Nephron progenitor cell (in vitro differentiated cells): ENCODE data around the gene TMPRSS11F.
A peak's percentile ranks its signal among the peaks of the same experiment; 100 is the strongest.
"Not testable (repeated sequence)": the region's sequence is repeated elsewhere in the genome, so short reads cannot be mapped to it uniquely, and the experiment has no call there.

ENCODE experiments used
- DNase-seq: peaks from one replicate; pipeline ENCODE4 v3.0.0; 2021
- H3K27ac Mint-ChIP-seq: 2 replicates; pipeline ENCODE4 v1.8.0; 2021; ENCODE audit warnings: mild to moderate bottlenecking, moderate library complexity, mixed read lengths
- H3K27me3 Mint-ChIP-seq: 2 replicates; pipeline ENCODE4 v1.8.0; 2021; ENCODE audit warnings: mild to moderate bottlenecking, low read depth, mixed read lengths; ENCODE audit not compliant: poor library complexity
- H3K36me3 Mint-ChIP-seq: 2 replicates; pipeline ENCODE4 v1.8.0; 2021; ENCODE audit warnings: low read depth, mixed read lengths
- H3K4me1 Mint-ChIP-seq: 2 replicates; pipeline ENCODE4 v1.8.0; 2021; ENCODE audit warnings: mixed read lengths
- H3K4me3 Mint-ChIP-seq: 2 replicates; pipeline ENCODE4 v1.8.0; 2021; ENCODE audit warnings: mild to moderate bottlenecking, moderate library complexity, mixed read lengths
- H3K9me3 Mint-ChIP-seq: 2 replicates; pipeline ENCODE4 v1.8.0; 2021; ENCODE audit warnings: mild to moderate bottlenecking, moderate library complexity, mixed read lengths
- CTCF ChIP-seq: fragments of 200-600 bp; sonication (generic); IDR thresholded peaks from 2 replicates; pipeline ENCODE4 v1.5.0; 2021; ENCODE audit warnings: antibody characterized with exemption

The TMPRSS11F gene

GRCh38 chr4:68129793-68130192, at the start of gene TMPRSS11F:
Gene TMPRSS11F, minus strand, starts transcription at chr4:68129869. Its CDS starts 49 bp downstream, at chr4:68129820.
- Mint-ChIP-seq H3K4me3 (no peak within 1 kb of the TSS), H3K4me1 (no peaks in the 10 kb centered on the region), H3K36me3 (no peaks in the 10 kb centered on the region), H3K27ac (no peak within 1 kb of the TSS), H3K9me3 (no peaks in the 10 kb centered on the region), H3K27me3 (no peaks in the 10 kb centered on the region)
- no peak for TF ChIP-seq CTCF
- DNase-seq: no peak

- no peak for DNase-seq
- H3K36me3 Mint-ChIP-seq: no peaks in the 10 kb centered on the region
- H3K4me3 Mint-ChIP-seq: no peak overlapping the region
- H3K27ac Mint-ChIP-seq: no peak overlapping the region
- no peak for TF ChIP-seq CTCF
- H3K27me3 Mint-ChIP-seq: no peaks in the 10 kb centered on the region
- H3K4me1 Mint-ChIP-seq: peaks cover 10% of the 10 kb centered on the region
- peaks cover 31% of the 10 kb centered on the region for H3K9me3 Mint-ChIP-seq
Measured at GRCh38 chr4:68176904-68177303, 47.2 kb upstream of the TMPRSS11F start.

GRCh38 chr4:68176500-68176899, 46.8 kb upstream of the TMPRSS11F start:
- no peak for DNase-seq
- H3K4me1 Mint-ChIP-seq: peaks cover 10% of the 10 kb centered on the region
- H3K27ac Mint-ChIP-seq: no peak overlapping the region
- no peak for TF ChIP-seq CTCF
- no peaks in the 10 kb centered on the region for H3K36me3 Mint-ChIP-seq
- H3K9me3 Mint-ChIP-seq: peaks cover 35% of the 10 kb centered on the region
- no peaks in the 10 kb centered on the region for H3K27me3 Mint-ChIP-seq
- no peak overlapping the region for H3K4me3 Mint-ChIP-seq

- peak; percentile 57 for DNase-seq
Measured at GRCh38 chr4:68175562-68176155, 46.0 kb upstream of the TMPRSS11F start.

GRCh38 chr4:68174389-68174788, 44.7 kb upstream of the TMPRSS11F start:
- not testable (repeated sequence) for H3K27ac Mint-ChIP-seq, H3K4me3 Mint-ChIP-seq, H3K36me3 Mint-ChIP-seq, DNase-seq, H3K27me3 Mint-ChIP-seq
- peaks cover 10% of the 10 kb centered on the region for H3K4me1 Mint-ChIP-seq
- peaks cover 35% of the 10 kb centered on the region for H3K9me3 Mint-ChIP-seq

More at GRCh38 chr4:68175562-68176155, 46.0 kb upstream of the TMPRSS11F start:
- Mint-ChIP-seq H3K27me3 (no peaks in the 10 kb centered on the region), H3K9me3 (peaks cover 35% of the 10 kb centered on the region), H3K4me3 (no peak overlapping the region), H3K27ac (no peak overlapping the region), H3K36me3 (no peaks in the 10 kb centered on the region), H3K4me1 (peaks cover 10% of the 10 kb centered on the region)
- peak; percentile 68 for TF ChIP-seq CTCF

GRCh38 chr4:68172147-68172546, 42.5 kb upstream of the TMPRSS11F start:
- not testable (repeated sequence) for DNase-seq, H3K36me3 Mint-ChIP-seq, H3K27me3 Mint-ChIP-seq, H3K27ac Mint-ChIP-seq, H3K4me3 Mint-ChIP-seq
- Mint-ChIP-seq H3K4me1 (peaks cover 10% of the 10 kb centered on the region), H3K9me3 (peaks cover 35% of the 10 kb centered on the region)

GRCh38 chr4:68167706-68168105, 38.0 kb upstream of the TMPRSS11F start:
- Mint-ChIP-seq H3K4me3 (no peak overlapping the region), H3K27me3 (no peaks in the 10 kb centered on the region), H3K27ac (no peak overlapping the region), H3K36me3 (no peaks in the 10 kb centered on the region), H3K9me3 (peaks cover 11% of the 10 kb centered on the region), H3K4me1 (no peaks in the 10 kb centered on the region)
- no peak for DNase-seq
- TF ChIP-seq CTCF: no peak
